Neural cell (in vitro differentiated cells): Measurements from ENCODE around the gene HS1BP3. TPM values are rescaled to one million over a fixed set of nuclear protein-coding genes. Genes with fewer than 3 reads are reported as not detected.
A peak's percentile ranks its signal among the peaks of the same experiment; 100 is the strongest.

ENCODE experiments used
- H2AFZ ChIP-seq: fragments of 200-600, 300-800 bp; sonication (generic), shearing (Covaris generic); 2 replicates; pipeline ENCODE4 v1.6.0; 2014; ENCODE audit warnings: low read depth, mild to moderate bottlenecking, antibody characterized with exemption, low read length, moderate library complexity
- H3F3A ChIP-seq: fragments of 200-600 bp; shearing (Covaris generic); 2 replicates; pipeline ENCODE4 v1.6.1; 2016; ENCODE audit warnings: mild to moderate bottlenecking, moderate library complexity, mixed read lengths, antibody characterized with exemption, low read length; ENCODE audit not compliant: insufficient read depth, poor library complexity, severe bottlenecking
- H3K27ac ChIP-seq: fragments of 200-600, 300-800 bp; sonication (generic), shearing (Covaris generic); 2 replicates; pipeline ENCODE4 v1.5.1; 2014; ENCODE audit warnings: mild to moderate bottlenecking, low read length, moderate library complexity
- H3K27me3 ChIP-seq: fragments of 300-800, 200-600 bp; sonication (generic), shearing (Covaris generic); 2 replicates; pipeline ENCODE4 v1.6.0; 2014; ENCODE audit warnings: mild to moderate bottlenecking, low read depth, low read length, moderate library complexity; ENCODE audit not compliant: insufficient read depth
- H3K36me3 ChIP-seq: fragments of 300-800, 200-600 bp; sonication (generic), shearing (Covaris generic); 2 replicates; pipeline ENCODE4 v1.5.1; 2014; ENCODE audit warnings: mild to moderate bottlenecking, antibody characterized with exemption, low read length, moderate library complexity; ENCODE audit not compliant: insufficient read depth
- H3K4me2 ChIP-seq: fragments of 300-800, 200-600 bp; sonication (generic), shearing (Covaris generic); 2 replicates; pipeline ENCODE4 v1.6.0; 2014; ENCODE audit warnings: mild to moderate bottlenecking, low read length
- H3K4me3 ChIP-seq: fragments of 300-800, 200-600 bp; sonication (generic), shearing (Covaris generic); 2 replicates; pipeline ENCODE4 v1.5.1; 2014; ENCODE audit warnings: mild to moderate bottlenecking, low read length, moderate library complexity
- H3K79me2 ChIP-seq: fragments of 200-600 bp; shearing (Covaris generic); replicated peaks from 2 replicates; pipeline ENCODE4 v1.6.0; 2014; ENCODE audit warnings: mild to moderate bottlenecking, low read length, moderate library complexity; ENCODE audit not compliant: insufficient read depth
- H3K9ac ChIP-seq: fragments of 300-800, 200-600 bp; sonication (generic), shearing (Covaris generic); 2 replicates; pipeline ENCODE4 v1.6.1; 2016; ENCODE audit warnings: mild to moderate bottlenecking, low read length, mixed read lengths
- H3K9me2 ChIP-seq: fragments of 200-600 bp; shearing (Covaris generic); 2 replicates; pipeline ENCODE4 v1.6.1; 2016; ENCODE audit warnings: mild to moderate bottlenecking, low read length, mixed read lengths; ENCODE audit not compliant: insufficient read depth
- H3K9me3 ChIP-seq: fragments of 200-600, 300-800 bp; sonication (generic), shearing (Covaris generic); 2 replicates; pipeline ENCODE4 v1.6.1; 2016; ENCODE audit warnings: mild to moderate bottlenecking, mixed run types, low read length, moderate library complexity, mixed read lengths
- H4K20me1 ChIP-seq: fragments of 200-600 bp; shearing (Covaris generic); 2 replicates; pipeline ENCODE4 v1.6.1; 2016; ENCODE audit warnings: mild to moderate bottlenecking, mixed run types; ENCODE audit not compliant: insufficient read depth
- CTCF ChIP-seq: fragments of 450-650 bp; IDR thresholded peaks from 2 replicates; pipeline ENCODE4 v1.5.1; 2014; ENCODE audit warnings: antibody characterized with exemption, mild to moderate bottlenecking, moderate library complexity; ENCODE audit not compliant: poor library complexity, severe bottlenecking
- EP300 ChIP-seq: fragments of 450-650 bp; conservative IDR thresholded peaks from 2 replicates; pipeline ENCODE4 v1.6.1; 2014; ENCODE audit warnings: antibody characterized with exemption, mild to moderate bottlenecking, moderate library complexity; ENCODE audit not compliant: poor library complexity, severe bottlenecking
- EZH2 ChIP-seq: fragments of 200-600, 300-800 bp; shearing (Covaris generic), sonication (generic); IDR thresholded peaks from 2 replicates; pipeline ENCODE4 v1.6.1; 2014; ENCODE audit warnings: antibody characterized with exemption, low read length, borderline replicate concordance, mild to moderate bottlenecking; ENCODE audit not compliant: insufficient read depth, poor library complexity, severe bottlenecking
- MXI1 ChIP-seq: fragments of 450-650 bp; conservative IDR thresholded peaks from 2 replicates; pipeline ENCODE4 v1.6.1; 2014; ENCODE audit warnings: antibody characterized with exemption, mild to moderate bottlenecking; ENCODE audit not compliant: poor library complexity, severe bottlenecking
- POLR2AphosphoS5 ChIP-seq: IDR thresholded peaks from 2 replicates; pipeline ENCODE4 v1.6.1; 2012
- RAD21 ChIP-seq: fragments of 450-650 bp; conservative IDR thresholded peaks from 2 replicates; pipeline ENCODE4 v1.6.1; 2014; ENCODE audit warnings: antibody characterized with exemption, mild to moderate bottlenecking, moderate library complexity
- REST ChIP-seq: IDR thresholded peaks from 2 replicates; pipeline ENCODE4 v1.6.1; 2012; ENCODE audit warnings: borderline replicate concordance
- SMC3 ChIP-seq: fragments of 450-650 bp; conservative IDR thresholded peaks from 2 replicates; pipeline ENCODE4 v1.6.1; 2014; ENCODE audit warnings: antibody characterized with exemption, mild to moderate bottlenecking, moderate library complexity; ENCODE audit not compliant: poor library complexity
- TAF1 ChIP-seq: IDR thresholded peaks from 2 replicates; pipeline ENCODE4 v1.6.1; 2012; ENCODE audit warnings: low read depth
- polyA minus RNA-seq: library from RNA; depleted of rRNA, polyadenylated mRNA; stranded (reverse); fragments of >200 nt; gene quantifications from 2 replicates; pipeline ENCODE4 v1.2.3, GENCODE V29; 2014
- polyA plus RNA-seq: library from polyadenylated mRNA; depleted of rRNA; stranded (reverse); fragments of >200 nt; gene quantifications from 2 replicates; pipeline ENCODE4 v1.2.3, GENCODE V29; 2014

HS1BP3 gene
- 8.9 and 12.1 TPM in 2 replicates for polyA plus RNA-seq
- polyA minus RNA-seq, result 13.1 and 16.2 TPM in 2 replicates

GRCh38 chr2:20650877-20651730 is at the start of gene HS1BP3:
Gene HS1BP3 (minus strand): TSS chr2:20651098. CDS start chr2:20651063, 35 bp downstream.
- H3K79me2 ChIP-seq, result no peaks in the 10 kb centered on the region
- peak within 1 kb of the TSS; percentile 87 for H3K9ac ChIP-seq
- no peaks in the 10 kb centered on the region for H3K9me2 ChIP-seq
- peak within 1 kb of the TSS; percentile 85 for H3K4me3 ChIP-seq
- H3K27me3 ChIP-seq, result no peaks in the 10 kb centered on the region
- no peaks in the 10 kb centered on the region for H3K36me3 ChIP-seq
- TF ChIP-seq SMC3 (peak; percentile 79), CTCF (peak; percentile 100), MXI1 (peak; percentile 59), TAF1 (no peak), POLR2AphosphoS5 (peak; percentile 89), EZH2 (no peak), REST (peak; percentile 77), RAD21 (peak; percentile 73), EP300 (peak; percentile 70)
- no peaks in the 10 kb centered on the region for H3K9me3 ChIP-seq
- H2AFZ ChIP-seq, result peak within 1 kb of the TSS; percentile 99
- H3F3A ChIP-seq, result no peaks in the 10 kb centered on the region
- peak within 1 kb of the TSS; percentile 72 for H3K27ac ChIP-seq
- H3K4me2 ChIP-seq, result peak within 1 kb of the TSS; percentile 89
- H4K20me1 ChIP-seq, result no peaks in the 10 kb centered on the region

GRCh38 chr2:20698916-20699613 is 48.2 kb upstream of the HS1BP3 start:
- no peaks in the 10 kb centered on the region for H3K36me3 ChIP-seq
- no peak overlapping the region for H3K4me3 ChIP-seq
- TF ChIP-seq REST (no peak), EP300 (no peak), SMC3 (no peak), POLR2AphosphoS5 (no peak), RAD21 (no peak), CTCF (no peak), MXI1 (no peak), EZH2 (no peak), TAF1 (no peak)
- no peaks in the 10 kb centered on the region for H3K9me2 ChIP-seq
- H3K79me2 ChIP-seq, result no peaks in the 10 kb centered on the region
- no peaks in the 10 kb centered on the region for H3K9me3 ChIP-seq
- no peak overlapping the region for H3K9ac ChIP-seq
- no peaks in the 10 kb centered on the region for H3F3A ChIP-seq
- H3K27ac ChIP-seq, result no peak overlapping the region
- H3K4me2 ChIP-seq, result no peak overlapping the region
- no peaks in the 10 kb centered on the region for H3K27me3 ChIP-seq
- no peak overlapping the region for H2AFZ ChIP-seq
- no peaks in the 10 kb centered on the region for H4K20me1 ChIP-seq
